Measurements from ENCODE around the gene ZSWIM4. TPM values are rescaled to one million over a fixed set of nuclear protein-coding genes. Genes with fewer than 3 reads are reported as not detected.

ZSWIM4 gene
- total RNA-seq (10 to 100 TPM in 3 of 7 donors, 1 to 10 TPM in 4; 6.2 to 14.8 (median 9.4) TPM), polyA plus RNA-seq (1 to 10 TPM; 1.5 to 4.7 (median 1.7) TPM)
- long read RNA-seq, donor 1 = 0 reads
- long read RNA-seq, donor 2 = 0 reads

DNA sequence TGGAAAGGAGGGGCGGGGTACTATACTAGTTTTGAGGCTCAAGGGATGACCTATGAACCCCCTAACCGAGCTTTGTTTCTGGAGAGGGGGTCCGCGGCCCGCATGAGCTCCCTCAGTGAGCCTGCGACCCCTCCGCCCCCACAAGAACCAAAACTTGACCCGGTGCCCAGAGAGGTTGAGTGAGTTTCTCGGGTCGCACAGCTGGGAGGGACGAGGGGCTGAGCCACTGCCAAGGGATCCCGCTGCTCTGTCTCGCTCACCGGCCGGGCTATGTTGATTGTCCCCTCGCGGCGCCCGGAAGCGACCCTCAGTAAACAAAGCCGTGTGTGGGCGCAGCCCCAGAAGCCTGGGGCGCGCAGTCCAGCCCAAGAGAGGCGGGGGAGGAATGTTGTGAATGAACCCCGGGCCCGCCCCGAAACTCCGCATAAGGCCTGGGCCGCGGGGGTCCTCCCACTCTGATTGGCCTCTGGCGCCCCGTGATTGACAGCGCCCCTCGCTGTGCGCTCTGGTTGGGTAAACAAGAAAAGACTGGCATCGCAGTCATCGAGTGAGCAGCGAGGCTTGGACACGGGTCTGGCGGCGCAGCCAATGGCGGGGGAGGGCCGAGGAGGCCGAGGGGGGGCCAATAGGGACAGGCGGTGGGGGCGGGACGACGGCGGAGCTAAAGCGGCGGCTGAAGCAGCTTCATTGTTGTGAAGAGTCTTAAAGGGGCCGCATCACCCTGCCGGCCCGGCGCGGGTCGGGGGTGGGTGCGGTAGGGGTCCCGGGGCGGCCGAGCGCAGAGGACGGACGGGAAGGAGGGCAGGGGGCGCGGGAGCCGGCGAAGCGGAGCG is at the start of gene ZSWIM4:
ZSWIM4 (plus strand) TSS at position 687 of the 833 bp plus-strand sequence. CDS start 206 bp downstream, outside the sequence.
- peak; percentile 97 for DNase-seq
- H3K4me3 ChIP-seq = peak within 1 kb of the TSS; percentile 56 to 90 (median 75)
- H3K4me1 ChIP-seq = peaks cover 11 to 58% (median 41%) of the 10 kb centered on the region in 6 donors
- peaks cover 0 to 4% (median 0%) of the 10 kb centered on the region in 6 donors for H3K36me3 ChIP-seq
- no peaks in the 10 kb centered on the region for H3K9me3 ChIP-seq
- 1 to 3% (median 1%) methylated on average over 44 to 71 of the region's 71 CpGs for WGBS, 5 donors
- intact Hi-C loops (cut with DNase I; ENCODE audit: low total_unique reads) = no loop called here
- TF ChIP-seq POLR2AphosphoS5 (IDR thresholded peaks at IDR 0.05) (peak; percentile 66 to 86 (median 83)), POLR2A (IDR thresholded peaks at IDR 0.05) (peak in 1 of 3 donors; percentile 44)
- TF ChIP-seq, protein P1, sequence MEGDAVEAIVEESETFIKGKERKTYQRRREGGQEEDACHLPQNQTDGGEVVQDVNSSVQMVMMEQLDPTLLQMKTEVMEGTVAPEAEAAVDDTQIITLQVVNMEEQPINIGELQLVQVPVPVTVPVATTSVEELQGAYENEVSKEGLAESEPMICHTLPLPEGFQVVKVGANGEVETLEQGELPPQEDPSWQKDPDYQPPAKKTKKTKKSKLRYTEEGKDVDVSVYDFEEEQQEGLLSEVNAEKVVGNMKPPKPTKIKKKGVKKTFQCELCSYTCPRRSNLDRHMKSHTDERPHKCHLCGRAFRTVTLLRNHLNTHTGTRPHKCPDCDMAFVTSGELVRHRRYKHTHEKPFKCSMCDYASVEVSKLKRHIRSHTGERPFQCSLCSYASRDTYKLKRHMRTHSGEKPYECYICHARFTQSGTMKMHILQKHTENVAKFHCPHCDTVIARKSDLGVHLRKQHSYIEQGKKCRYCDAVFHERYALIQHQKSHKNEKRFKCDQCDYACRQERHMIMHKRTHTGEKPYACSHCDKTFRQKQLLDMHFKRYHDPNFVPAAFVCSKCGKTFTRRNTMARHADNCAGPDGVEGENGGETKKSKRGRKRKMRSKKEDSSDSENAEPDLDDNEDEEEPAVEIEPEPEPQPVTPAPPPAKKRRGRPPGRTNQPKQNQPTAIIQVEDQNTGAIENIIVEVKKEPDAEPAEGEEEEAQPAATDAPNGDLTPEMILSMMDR (IDR thresholded peaks at IDR 0.05 in 8 of 11, conservative IDR thresholded peaks at IDR 0.05 in 3 of 11) = peak in 1 of 11 experiments; percentile 31
- H3K27ac ChIP-seq = peak within 1 kb of the TSS; percentile 83 to 96 (median 90)
- H3K27me3 ChIP-seq (replicated peaks in 1 of 7) = no peaks in the 10 kb centered on the region

DNA sequence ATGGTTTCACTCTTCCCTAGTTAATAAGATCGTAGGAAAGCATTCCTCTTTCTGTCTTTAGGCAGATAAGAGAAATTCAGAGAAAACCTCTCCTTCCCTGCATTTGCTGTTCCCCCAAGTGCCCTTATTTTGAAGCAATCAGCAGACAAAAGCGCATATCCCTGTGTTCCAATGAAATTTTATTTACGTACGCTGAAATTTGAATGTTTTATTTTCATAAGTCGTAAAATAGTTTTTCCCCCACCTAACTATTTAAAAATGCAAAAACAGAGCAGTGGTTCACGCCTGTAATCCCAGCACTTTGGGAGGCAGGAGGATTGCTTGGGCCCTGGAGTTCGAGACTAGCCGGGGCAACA is 48.2 kb upstream of the ZSWIM4 start:
- WGBS, 5 donors = 90 to 94% (median 93%) methylated on average over 8 of the region's 8 CpGs
- H3K4me1 ChIP-seq = peaks cover 12 to 44% (median 21%) of the 10 kb centered on the region in 6 donors
- peak overlapping the region in 7 of 8 donors; percentile 61 to 88 (median 76) for H3K4me3 ChIP-seq
- H3K36me3 ChIP-seq = peaks cover 0 to 16% (median 9%) of the 10 kb centered on the region in 6 donors
- H3K27me3 ChIP-seq (replicated peaks in 1 of 7) = no peaks in the 10 kb centered on the region
- H3K27ac ChIP-seq = peak overlapping the region; percentile 21 to 96 (median 91)
- H3K9me3 ChIP-seq = peaks cover 0 to 3% (median 0%) of the 10 kb centered on the region in 8 donors
- no peak for TF ChIP-seq POLR2AphosphoS5 (IDR thresholded peaks at IDR 0.05)
- no peak for TF ChIP-seq POLR2A (IDR thresholded peaks at IDR 0.05)
- TF ChIP-seq, protein P1 (IDR thresholded peaks at IDR 0.05 in 8 of 11, conservative IDR thresholded peaks at IDR 0.05 in 3 of 11) = no peak
- DNase-seq = no peak
- intact Hi-C loops (cut with DNase I; ENCODE audit: low total_unique reads) = no loop called here

DNA sequence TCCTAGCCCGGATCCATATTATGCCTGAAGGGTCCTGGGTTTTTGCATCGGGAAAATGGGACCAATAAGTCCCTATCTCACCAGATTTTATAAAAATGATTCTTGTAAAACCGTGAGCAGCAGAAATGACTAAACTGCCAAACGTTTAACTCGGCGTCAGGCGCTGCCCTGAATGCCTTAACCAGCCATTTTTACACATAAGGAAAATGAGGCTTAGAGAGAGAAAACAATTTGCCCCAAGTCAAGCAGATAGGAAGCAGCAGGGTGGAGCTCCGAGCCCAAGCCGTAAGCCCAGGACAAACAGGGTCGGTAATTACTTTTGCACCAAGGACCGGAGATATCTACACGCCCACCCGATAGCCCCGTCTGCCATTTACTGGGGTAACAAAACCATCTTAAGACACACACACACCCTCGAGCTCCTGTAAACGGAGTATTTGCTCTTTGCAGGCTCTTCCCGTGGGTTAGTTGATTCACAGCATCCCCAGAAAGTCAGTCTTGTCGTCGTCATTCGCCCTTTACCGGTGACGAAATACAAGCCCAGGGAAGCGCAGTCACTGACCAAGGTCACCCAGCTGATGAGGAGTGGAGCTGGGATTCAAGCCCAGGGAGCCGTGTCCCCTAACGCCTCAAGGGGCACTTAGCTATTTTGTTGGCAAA is 46.9 kb upstream of the ZSWIM4 start:
- TF ChIP-seq, protein P1 (IDR thresholded peaks at IDR 0.05 in 8 of 11, conservative IDR thresholded peaks at IDR 0.05 in 3 of 11) = no peak
- TF ChIP-seq POLR2AphosphoS5 (IDR thresholded peaks at IDR 0.05) (no peak), POLR2A (IDR thresholded peaks at IDR 0.05) (no peak)
- DNase-seq = no peak
- WGBS, 5 donors = 2 to 6% (median 4%) methylated on average over 15 to 25 of the region's 25 CpGs

More for the DNA sequence above, 46.9 kb upstream of the ZSWIM4 start:
- Histone ChIP-seq H3K36me3 (peaks cover 0 to 28% (median 21%) of the 10 kb centered on the region in 6 donors), H3K27me3 (replicated peaks in 1 of 7) (no peaks in the 10 kb centered on the region), H3K4me3 (peak overlapping the region; percentile 61 to 88 (median 77)), H3K9me3 (peaks cover 0 to 3% (median 0%) of the 10 kb centered on the region in 8 donors), H3K4me1 (peaks cover 12 to 44% (median 21%) of the 10 kb centered on the region in 6 donors), H3K27ac (peak overlapping the region; percentile 80 to 96 (median 91))
- intact Hi-C loops (cut with DNase I; ENCODE audit: low total_unique reads) = no loop called here

All from spleen (tissue), 13 donors.